ENCODE measurements around the gene QRSL1.
A peak's percentile ranks its signal among the peaks of the same experiment; 100 is the strongest.

QRSL1 gene

DNA sequence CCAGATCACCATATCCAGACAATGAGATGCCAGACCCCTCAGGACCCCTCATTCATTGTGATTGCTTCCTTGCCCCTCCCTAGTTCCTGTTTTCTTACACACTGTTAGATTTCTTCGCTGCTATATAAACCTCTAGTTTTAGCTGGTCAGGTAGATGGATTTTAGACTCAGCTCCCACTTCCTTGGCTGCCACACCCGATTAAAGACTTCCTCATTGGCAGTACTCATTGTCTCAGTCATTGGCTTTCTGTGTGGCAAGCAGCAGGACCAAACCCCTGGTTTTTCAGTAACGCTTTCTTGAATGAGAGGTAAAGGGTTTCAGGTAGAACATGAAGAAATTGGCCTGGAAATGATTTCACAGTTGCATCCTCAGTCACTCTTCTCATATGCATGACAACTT, 47.9 kb downstream of the QRSL1 start:
- H3K36me3 ChIP-seq (replicated peaks), result no peaks in the 10 kb centered on the region
- in situ Hi-C loops (cut with HindIII; ENCODE audit: low pct_ligation_motif_present, low sequenced_read_pairs), result no loop called here
- TF ChIP-seq CTCF (IDR thresholded peaks at IDR 0.05; ENCODE audit: low read depth, low read length, missing control alignments), result no peak
- H3K4me3 ChIP-seq (ENCODE audit: low read depth, low read length), result no peak overlapping the region
- no peak overlapping the region for H3K27ac ChIP-seq
- DNase-seq, result no peak
- H3K27me3 ChIP-seq (replicated peaks), result no peaks in the 10 kb centered on the region

DNA sequence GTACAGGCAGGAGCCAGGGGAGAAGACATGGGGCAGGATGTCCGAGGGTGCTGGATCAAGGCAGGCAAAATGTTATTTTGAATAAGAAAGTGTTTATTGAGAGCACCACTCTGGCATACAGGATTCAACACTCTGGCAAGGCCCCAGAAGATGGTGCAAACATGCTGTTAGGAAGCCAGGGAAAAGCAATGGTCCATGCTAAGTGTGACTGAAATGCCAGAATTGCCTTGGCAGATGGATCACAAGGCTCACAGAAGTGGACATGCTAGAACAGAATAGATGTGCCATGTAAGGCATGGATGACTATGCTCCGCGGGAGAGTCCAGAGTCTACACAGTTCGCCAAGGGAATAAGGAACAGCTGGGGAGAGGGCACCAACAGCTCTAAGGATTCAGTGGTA, 54.6 kb downstream of the QRSL1 start:
- Histone ChIP-seq H3K27me3 (replicated peaks) (no peaks in the 10 kb centered on the region), H3K36me3 (replicated peaks) (no peaks in the 10 kb centered on the region), H3K4me3 (ENCODE audit: low read depth, low read length) (no peak overlapping the region), H3K27ac (no peak overlapping the region)
- in situ Hi-C loops (cut with HindIII; ENCODE audit: low pct_ligation_motif_present, low sequenced_read_pairs), result no loop called here
- DNase-seq, result no peak
- no peak for TF ChIP-seq CTCF (IDR thresholded peaks at IDR 0.05; ENCODE audit: low read depth, low read length, missing control alignments)

DNA sequence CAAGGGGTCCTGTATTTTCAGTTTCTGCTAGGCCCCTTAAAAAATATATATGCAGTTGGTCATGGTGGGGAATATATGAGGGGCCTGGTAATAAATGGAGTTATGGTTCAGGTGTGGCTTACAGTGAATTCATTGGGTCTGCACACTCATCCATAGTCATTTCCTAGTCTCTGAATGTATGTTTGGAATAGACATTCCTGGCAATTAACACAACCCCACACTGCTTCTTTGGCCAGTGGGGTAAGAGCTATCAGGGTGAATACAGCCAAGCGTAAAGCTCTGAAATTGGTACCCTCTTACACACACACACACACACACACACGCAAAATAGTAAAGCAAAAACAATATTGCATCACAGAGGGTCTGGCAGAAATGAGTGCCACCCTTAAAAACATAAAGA, 56.5 kb downstream of the QRSL1 start:
- no peak for DNase-seq
- H3K27ac ChIP-seq, result no peak overlapping the region
- no peak for TF ChIP-seq CTCF (IDR thresholded peaks at IDR 0.05; ENCODE audit: low read depth, low read length, missing control alignments)
- no peaks in the 10 kb centered on the region for H3K27me3 ChIP-seq (replicated peaks)
- no peak overlapping the region for H3K4me3 ChIP-seq (ENCODE audit: low read depth, low read length)
- no peaks in the 10 kb centered on the region for H3K36me3 ChIP-seq (replicated peaks)
- in situ Hi-C loops (cut with HindIII; ENCODE audit: low pct_ligation_motif_present, low sequenced_read_pairs), result no loop called here

DNA sequence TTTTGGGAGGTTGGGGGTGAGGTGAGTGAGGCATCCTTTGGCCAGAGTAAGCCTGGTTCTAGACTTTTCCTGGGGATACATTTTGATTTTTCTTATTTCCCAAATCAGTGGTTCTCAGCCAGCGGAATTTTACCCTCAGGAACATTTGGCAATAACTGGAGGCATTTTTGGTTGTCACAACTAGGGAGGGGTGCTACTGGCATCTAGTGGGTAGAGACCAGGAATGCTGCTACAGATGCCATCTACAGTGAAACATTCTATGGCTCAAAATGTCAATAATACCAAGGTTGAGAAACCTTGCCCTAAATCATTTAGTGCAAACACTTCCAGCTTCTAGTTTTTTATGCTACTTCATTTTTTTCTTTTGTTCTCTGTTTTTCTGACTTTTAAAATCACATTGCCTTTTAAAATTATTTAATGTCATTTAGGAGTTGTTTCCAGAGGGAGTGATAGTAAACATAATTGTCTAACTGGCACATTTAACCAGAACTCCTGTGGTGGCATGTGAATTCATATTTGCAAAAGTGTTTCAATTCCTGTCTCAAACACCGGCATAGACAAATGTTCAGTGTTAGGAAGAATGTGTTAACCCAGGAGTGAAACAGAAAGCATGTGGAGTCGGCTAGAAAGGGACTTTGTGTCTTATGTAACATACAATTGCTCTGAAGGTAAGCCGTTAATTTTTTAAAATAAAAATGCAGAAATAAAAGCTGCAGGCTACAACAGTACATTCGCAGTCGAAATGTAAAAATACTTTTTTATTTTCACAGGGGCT, 59.0 kb downstream of the QRSL1 start:
- no peak overlapping the region for H3K27ac ChIP-seq
- no peak for TF ChIP-seq CTCF (IDR thresholded peaks at IDR 0.05; ENCODE audit: low read depth, low read length, missing control alignments)
- DNase-seq, result no peak
- no peak overlapping the region for H3K4me3 ChIP-seq (ENCODE audit: low read depth, low read length)
- H3K36me3 ChIP-seq (replicated peaks), result no peaks in the 10 kb centered on the region
- peaks cover 1% of the 10 kb centered on the region for H3K27me3 ChIP-seq (replicated peaks)
- in situ Hi-C loops (cut with HindIII; ENCODE audit: low pct_ligation_motif_present, low sequenced_read_pairs), result no loop called here

GRCh38 chr6:106692112-106692818, 62.9 kb downstream of the QRSL1 start:
- no peak overlapping the region for H3K4me3 ChIP-seq (ENCODE audit: low read depth, low read length)
- DNase-seq, result peak; percentile 2
- TF ChIP-seq CTCF (IDR thresholded peaks at IDR 0.05; ENCODE audit: low read depth, low read length, missing control alignments), result no peak
- H3K27me3 ChIP-seq (replicated peaks), result peaks cover 1% of the 10 kb centered on the region
- no peak overlapping the region for H3K27ac ChIP-seq
- in situ Hi-C loops (cut with HindIII; ENCODE audit: low pct_ligation_motif_present, low sequenced_read_pairs), result no loop called here
- H3K36me3 ChIP-seq (replicated peaks), result no peaks in the 10 kb centered on the region
